SK-N-SH treated with all-trans-retinoic acid at 6 μM for 48 hours (cell line): Measurements from ENCODE around the gene HIVEP3.

Experiments
- ATAC-seq: fragments of 200-7000 bp; cut with Tn5 transposase; 3 replicates; pipeline ENCODE4 v1.9.1; 2020; ENCODE audit warnings: mild to moderate bottlenecking, moderate library complexity
- BACH2 ChIP-seq: fragments of 250-450 bp; sonication (Bioruptor Pico); IDR thresholded peaks from 2 replicates; pipeline ENCODE4 v1.9.0; 2021; ENCODE audit warnings: mild to moderate bottlenecking, borderline replicate concordance
- CREB5 ChIP-seq: fragments of 250-450 bp; sonication (Bioruptor Pico); IDR thresholded peaks from 2 replicates; pipeline ENCODE4 v1.5.1; 2020; ENCODE audit warnings: low read depth, mild to moderate bottlenecking, moderate library complexity
- CSRNP3 ChIP-seq: fragments of 250-450 bp; sonication (Bioruptor Pico); IDR thresholded peaks from 2 replicates; pipeline ENCODE4 v1.5.1; 2021; ENCODE audit warnings: mild to moderate bottlenecking, moderate library complexity
- ESRRG ChIP-seq: fragments of 250-450 bp; sonication (Bioruptor Pico); IDR thresholded peaks from 2 replicates; pipeline ENCODE4 v1.6.1; 2021; ENCODE audit warnings: mild to moderate bottlenecking
- GLIS3 ChIP-seq: fragments of 250-450 bp; sonication (Bioruptor Pico); IDR thresholded peaks from 2 replicates; pipeline ENCODE4 v1.5.0; 2020; ENCODE audit warnings: mild to moderate bottlenecking, moderate library complexity
- ISL1 ChIP-seq: fragments of 250-450 bp; sonication (Bioruptor Pico); IDR thresholded peaks from 2 replicates; pipeline ENCODE4 v2.1.2; 2022; ENCODE audit warnings: mild to moderate bottlenecking, moderate library complexity
- OSR1 ChIP-seq: fragments of 250-450 bp; sonication (Bioruptor Pico); IDR thresholded peaks from 2 replicates; pipeline ENCODE4 v1.8.0; 2022; ENCODE audit warnings: moderate library complexity, mild to moderate bottlenecking, inconsistent platforms
- PATZ1 ChIP-seq: fragments of 250-450 bp; sonication (Bioruptor Pico); IDR thresholded peaks from 2 replicates; pipeline ENCODE4 v1.8.0; 2020; ENCODE audit warnings: mild to moderate bottlenecking, moderate library complexity, borderline replicate concordance
- SNAI2 ChIP-seq: fragments of 250-450 bp; sonication (Bioruptor Pico); IDR thresholded peaks from 2 replicates; pipeline ENCODE4 v1.5.0; 2020; ENCODE audit warnings: mild to moderate bottlenecking, moderate library complexity
- TCF4 ChIP-seq: fragments of 250-450 bp; sonication (Bioruptor Pico); IDR thresholded peaks from 2 replicates; pipeline ENCODE4 v1.8.0; 2021; ENCODE audit warnings: mild to moderate bottlenecking, moderate library complexity, borderline replicate concordance
- TSHZ2 ChIP-seq: fragments of 250-450 bp; sonication (Bioruptor Pico); IDR thresholded peaks from 2 replicates; pipeline ENCODE4 v1.5.0; 2020; ENCODE audit warnings: mild to moderate bottlenecking, moderate library complexity
- ZFP3 ChIP-seq: fragments of 250-450 bp; sonication (Bioruptor Pico); IDR thresholded peaks from 2 replicates; pipeline ENCODE4 v1.5.0; 2020; ENCODE audit warnings: mild to moderate bottlenecking, moderate library complexity
- ZFP30 ChIP-seq: fragments of 450-650 bp; formaldehyde crosslinking; IDR thresholded peaks from 2 replicates; pipeline ENCODE4 v1.5.0; 2022; ENCODE audit warnings: mild to moderate bottlenecking, moderate library complexity
- ZNF70 ChIP-seq: fragments of 450-650 bp; formaldehyde crosslinking; IDR thresholded peaks from 2 replicates; pipeline ENCODE4 v1.5.0; 2020; ENCODE audit warnings: mild to moderate bottlenecking, moderate library complexity
- ZNF8 ChIP-seq: fragments of 450-650 bp; formaldehyde crosslinking; IDR thresholded peaks from 2 replicates; pipeline ENCODE4 v1.5.0; 2020; ENCODE audit warnings: mild to moderate bottlenecking, moderate library complexity

HIVEP3 gene

GRCh38 chr1:41943717-41944116, 25.0 kb upstream of the HIVEP3 start:
- ATAC-seq: no peak
- no peak for TF ChIP-seq TSHZ2 (CRISPR knock-in tag)
- TF ChIP-seq ZNF8: peak; percentile 98

GRCh38 chr1:41942278-41942677, 23.6 kb upstream of the HIVEP3 start:
- TF ChIP-seq TCF4 (CRISPR knock-in tag): no peak
- no peak for TF ChIP-seq OSR1 (CRISPR knock-in tag)
- TF ChIP-seq GLIS3 (CRISPR knock-in tag): no peak
- no peak for TF ChIP-seq TSHZ2 (CRISPR knock-in tag)
- no peak for TF ChIP-seq ZFP3 (CRISPR knock-in tag)
- no peak for TF ChIP-seq ZNF8
- no peak for TF ChIP-seq CREB5
- no peak for TF ChIP-seq BACH2 (CRISPR knock-in tag)
- no peak for TF ChIP-seq ZFP30 (CRISPR knock-in tag)
- TF ChIP-seq ZNF70 (CRISPR knock-in tag): no peak
- ATAC-seq: no peak

GRCh38 chr1:41941381-41941780, 22.7 kb upstream of the HIVEP3 start:
- TF ChIP-seq PATZ1: no peak
- no peak for TF ChIP-seq TCF4 (CRISPR knock-in tag)
- no peak for TF ChIP-seq ZFP3 (CRISPR knock-in tag)
- no peak for TF ChIP-seq SNAI2 (CRISPR knock-in tag)
- no peak for TF ChIP-seq ISL1 (CRISPR knock-in tag)
- no peak for TF ChIP-seq ZNF70 (CRISPR knock-in tag)
- TF ChIP-seq CREB5: no peak
- no peak for TF ChIP-seq ZNF8
- TF ChIP-seq, all 23 proteins: peak for 0
- no peak for ATAC-seq

- no peak for ATAC-seq
- TF ChIP-seq ESRRG (CRISPR knock-in tag) (no peak), CSRNP3 (CRISPR knock-in tag) (no peak), ZFP3 (CRISPR knock-in tag) (no peak), ISL1 (CRISPR knock-in tag) (no peak), SNAI2 (CRISPR knock-in tag) (no peak), ZNF70 (CRISPR knock-in tag) (no peak), CREB5 (no peak), TSHZ2 (CRISPR knock-in tag) (no peak), ZNF8 (no peak), PATZ1 (no peak)
Measured at GRCh38 chr1:41939194-41939593, 20.5 kb upstream of the HIVEP3 start.
